ENCODE results near the gene BAAT. TPM values are rescaled to one million over a fixed set of nuclear protein-coding genes. Genes with fewer than 3 reads are reported as not detected.

BAAT gene
- total and polyA plus RNA-seq, 4 experiments from 2014 or later, result 0.08 to 0.15 TPM; not detected in 2

GRCh38 chr9:101387871-101388506, 3.2 kb upstream of the BAAT start:
- Histone ChIP-seq H3K9me3 (ENCODE audit: control insufficient read depth in 1 of 2, low read length in 2 of 2) (no peaks in the 10 kb centered on the region), H3K27ac (ENCODE audit: low read depth, low read length) (no peak overlapping the region), H3K27me3 (ENCODE audit: insufficient read depth, low read length) (no peaks in the 10 kb centered on the region), H3K4me3 (ENCODE audit: low read length in 2 of 2) (no peak overlapping the region), H3K36me3 (ENCODE audit: insufficient read depth, low read length) (peaks cover 7% of the 10 kb centered on the region), H3K4me1 (ENCODE audit: insufficient read depth, low read length) (peaks cover 5% of the 10 kb centered on the region)
- ChIA-PET CTCF (ENCODE audit: partially characterized antibody) (interaction anchor here (0.9 to 2.0 kb wide), 9 partner anchors 10 to 152 kb away, joined by 3 to 8 read pairs (median 4); partner anchors contain the start of genes MRPL50, RNF20 and ZNF189), POLR2A (ENCODE audit: partially characterized antibody) (interaction anchor here (1.3 kb wide), 1 partner anchor 10 kb away, joined by 8 read pairs; the partner anchor contains the start of genes MRPL50 and ZNF189)
- Mint-ChIP-seq H3K9me3 (peaks cover 0 to 18% (median 13%) of the 10 kb centered on the region in 8 donors), H3K4me1 (peaks cover 21 to 32% (median 23%) of the 10 kb centered on the region in 4 donors), H3K27me3 (no peaks in the 10 kb centered on the region), H3K27ac (peak overlapping the region; percentile 43 to 93 (median 83)), H3K4me3 (peak overlapping the region in 1 of 8 donors; percentile 23), H3K36me3 (peaks cover 42 to 50% of the 10 kb centered on the region in 2 donors)
- intact Hi-C loops (cut with micrococcal nuclease), result no loop called here
- peak in 4 of 5 donors; percentile 17 to 28 (median 28) for DNase-seq

- Mint-ChIP-seq H3K27me3 (peaks cover 0 to 1% of the 10 kb centered on the region in 2 donors), H3K4me3 (no peak overlapping the region), H3K27ac (no peak overlapping the region), H3K36me3 (peaks cover 14 to 15% of the 10 kb centered on the region in 2 donors), H3K4me1 (peaks cover 0 to 7% (median 4%) of the 10 kb centered on the region in 4 donors), H3K9me3 (peaks cover 0 to 18% (median 15%) of the 10 kb centered on the region in 8 donors)
- H3K9me3 ChIP-seq (ENCODE audit: control insufficient read depth in 1 of 2, low read length in 2 of 2), result no peaks in the 10 kb centered on the region
- H3K4me3 ChIP-seq (ENCODE audit: low read length in 2 of 2), result no peak overlapping the region
- intact Hi-C loops (cut with micrococcal nuclease), result no loop called here
- POLR2A ChIA-PET (ENCODE audit: partially characterized antibody), result no interaction called here
- H3K27me3 ChIP-seq (ENCODE audit: insufficient read depth, low read length), result no peaks in the 10 kb centered on the region
- DNase-seq, result no peak
- no peak overlapping the region for H3K27ac ChIP-seq (ENCODE audit: low read depth, low read length)
- no peaks in the 10 kb centered on the region for H3K36me3 ChIP-seq (ENCODE audit: insufficient read depth, low read length)
- CTCF ChIA-PET (ENCODE audit: partially characterized antibody), result no interaction called here
- no peaks in the 10 kb centered on the region for H3K4me1 ChIP-seq (ENCODE audit: insufficient read depth, low read length)
Observed at GRCh38 chr9:101383361-101383760, 1.4 kb downstream of the BAAT start.

- no peaks in the 10 kb centered on the region for H3K27me3 ChIP-seq (ENCODE audit: insufficient read depth, low read length)
- H3K9me3 ChIP-seq (ENCODE audit: control insufficient read depth in 1 of 2, low read length in 2 of 2), result no peaks in the 10 kb centered on the region
- Mint-ChIP-seq H3K4me1 (no peaks in the 10 kb centered on the region), H3K9me3 (peaks cover 0 to 28% (median 20%) of the 10 kb centered on the region in 8 donors), H3K27me3 (peaks cover 0 to 4% of the 10 kb centered on the region in 2 donors), H3K4me3 (no peak overlapping the region), H3K27ac (no peak overlapping the region), H3K36me3 (peaks cover 6 to 13% of the 10 kb centered on the region in 2 donors)
- POLR2A ChIA-PET (ENCODE audit: partially characterized antibody), result no interaction called here
- no peaks in the 10 kb centered on the region for H3K4me1 ChIP-seq (ENCODE audit: insufficient read depth, low read length)
- no peaks in the 10 kb centered on the region for H3K36me3 ChIP-seq (ENCODE audit: insufficient read depth, low read length)
- CTCF ChIA-PET (ENCODE audit: partially characterized antibody), result no interaction called here
- intact Hi-C loops (cut with micrococcal nuclease), result no loop called here
- H3K27ac ChIP-seq (ENCODE audit: low read depth, low read length), result no peak overlapping the region
- DNase-seq, result no peak
- H3K4me3 ChIP-seq (ENCODE audit: low read length in 2 of 2), result no peak overlapping the region
Observed at GRCh38 chr9:101381833-101382342, 2.9 kb downstream of the BAAT start.

- intact Hi-C loops (cut with micrococcal nuclease), result no loop called here
- Histone ChIP-seq H3K9me3 (ENCODE audit: control insufficient read depth in 1 of 2, low read length in 2 of 2) (no peaks in the 10 kb centered on the region), H3K27ac (ENCODE audit: low read depth, low read length) (no peak overlapping the region), H3K4me3 (ENCODE audit: low read length in 2 of 2) (no peak overlapping the region), H3K36me3 (ENCODE audit: insufficient read depth, low read length) (no peaks in the 10 kb centered on the region), H3K27me3 (ENCODE audit: insufficient read depth, low read length) (no peaks in the 10 kb centered on the region), H3K4me1 (ENCODE audit: insufficient read depth, low read length) (no peaks in the 10 kb centered on the region)
- Mint-ChIP-seq H3K27ac (no peak overlapping the region), H3K4me1 (no peaks in the 10 kb centered on the region), H3K4me3 (no peak overlapping the region), H3K9me3 (peaks cover 0 to 29% (median 20%) of the 10 kb centered on the region in 8 donors), H3K36me3 (peaks cover 6 to 11% of the 10 kb centered on the region in 2 donors), H3K27me3 (peaks cover 1 to 6% of the 10 kb centered on the region in 2 donors)
- ChIA-PET CTCF (ENCODE audit: partially characterized antibody) (interaction anchor here (1.0 kb wide), 1 partner anchor 11 kb away, joined by 3 read pairs; no protein-coding TSS in a partner anchor), POLR2A (ENCODE audit: partially characterized antibody) (no interaction called here)
- no peak for DNase-seq
Observed at GRCh38 chr9:101381118-101381517, 3.7 kb downstream of the BAAT start.

- Mint-ChIP-seq H3K9me3 (peaks cover 0 to 28% (median 17%) of the 10 kb centered on the region in 8 donors), H3K4me3 (peak overlapping the region in 1 of 8 donors; percentile 41), H3K27ac (no peak overlapping the region), H3K4me1 (no peaks in the 10 kb centered on the region), H3K36me3 (peaks cover 6 to 8% of the 10 kb centered on the region in 2 donors), H3K27me3 (peaks cover 4 to 9% of the 10 kb centered on the region in 2 donors)
- Histone ChIP-seq H3K4me3 (ENCODE audit: low read length in 2 of 2) (no peak overlapping the region), H3K36me3 (ENCODE audit: insufficient read depth, low read length) (no peaks in the 10 kb centered on the region), H3K27me3 (ENCODE audit: insufficient read depth, low read length) (no peaks in the 10 kb centered on the region), H3K27ac (ENCODE audit: low read depth, low read length) (no peak overlapping the region), H3K9me3 (ENCODE audit: control insufficient read depth in 1 of 2, low read length in 2 of 2) (no peaks in the 10 kb centered on the region), H3K4me1 (ENCODE audit: insufficient read depth, low read length) (no peaks in the 10 kb centered on the region)
- intact Hi-C loops (cut with micrococcal nuclease), result no loop called here
- DNase-seq, result no peak
- POLR2A ChIA-PET (ENCODE audit: partially characterized antibody), result no interaction called here
- CTCF ChIA-PET (ENCODE audit: partially characterized antibody), result interaction anchor here (1.0 kb wide), 1 partner anchor 10 kb away, joined by 3 read pairs; no protein-coding TSS in a partner anchor
Observed at GRCh38 chr9:101380295-101380694, 4.5 kb downstream of the BAAT start.

DNA sequence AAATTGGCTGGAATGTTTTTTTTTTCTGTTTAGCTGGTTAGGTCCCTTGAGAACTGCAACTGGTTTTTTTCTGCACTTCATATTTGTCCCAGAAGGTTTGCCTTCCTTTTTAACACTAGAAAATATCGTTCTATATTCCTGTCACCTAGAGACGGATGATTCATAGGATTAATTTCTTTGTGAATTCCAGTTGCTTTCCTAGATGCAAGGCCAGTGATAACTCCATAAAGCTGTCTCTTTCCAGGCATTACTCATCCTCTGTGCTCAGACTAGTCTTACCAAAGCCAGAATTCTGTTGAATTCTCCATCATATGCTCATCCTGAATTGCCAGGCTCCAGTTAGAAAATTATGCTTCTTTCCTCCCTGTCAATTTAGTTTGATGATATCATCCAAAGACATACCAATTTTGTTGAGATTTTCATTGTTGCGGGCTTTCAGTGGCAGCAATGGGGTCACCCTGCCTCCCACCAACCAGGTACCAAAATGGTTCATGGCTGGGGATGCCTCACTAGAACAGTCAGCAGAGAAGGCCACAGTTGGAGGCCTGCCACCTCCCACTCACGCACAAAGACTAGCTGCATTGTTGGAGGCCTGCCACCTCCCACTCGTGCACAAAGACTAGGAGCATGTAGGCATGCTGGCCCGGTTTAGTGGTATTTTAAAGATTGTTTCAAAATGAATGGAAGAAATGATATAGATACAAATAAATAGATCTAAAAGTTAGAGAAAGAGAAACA, 8.5 kb downstream of the BAAT start:
- Histone ChIP-seq H3K4me1 (ENCODE audit: insufficient read depth, low read length) (no peaks in the 10 kb centered on the region), H3K27me3 (ENCODE audit: insufficient read depth, low read length) (no peaks in the 10 kb centered on the region), H3K9me3 (ENCODE audit: control insufficient read depth in 1 of 2, low read length in 2 of 2) (no peaks in the 10 kb centered on the region), H3K4me3 (ENCODE audit: low read length in 2 of 2) (no peak overlapping the region), H3K27ac (ENCODE audit: low read depth, low read length) (no peak overlapping the region), H3K36me3 (ENCODE audit: insufficient read depth, low read length) (no peaks in the 10 kb centered on the region)
- H3K4me3 Mint-ChIP-seq, result no peak overlapping the region
- H3K4me1 Mint-ChIP-seq, result no peaks in the 10 kb centered on the region
- H3K27me3 Mint-ChIP-seq, result peaks cover 9 to 13% of the 10 kb centered on the region in 2 donors
- peak in 1 of 5 donors; percentile 28 for DNase-seq
- no peak overlapping the region for H3K27ac Mint-ChIP-seq
- H3K36me3 Mint-ChIP-seq, result peaks cover 0 to 2% of the 10 kb centered on the region in 2 donors
- intact Hi-C loops (cut with micrococcal nuclease), result no loop called here
- H3K9me3 Mint-ChIP-seq, result peaks cover 0 to 17% (median 9%) of the 10 kb centered on the region in 8 donors
- ChIA-PET CTCF (ENCODE audit: partially characterized antibody) (no interaction called here), POLR2A (ENCODE audit: partially characterized antibody) (no interaction called here)

DNA sequence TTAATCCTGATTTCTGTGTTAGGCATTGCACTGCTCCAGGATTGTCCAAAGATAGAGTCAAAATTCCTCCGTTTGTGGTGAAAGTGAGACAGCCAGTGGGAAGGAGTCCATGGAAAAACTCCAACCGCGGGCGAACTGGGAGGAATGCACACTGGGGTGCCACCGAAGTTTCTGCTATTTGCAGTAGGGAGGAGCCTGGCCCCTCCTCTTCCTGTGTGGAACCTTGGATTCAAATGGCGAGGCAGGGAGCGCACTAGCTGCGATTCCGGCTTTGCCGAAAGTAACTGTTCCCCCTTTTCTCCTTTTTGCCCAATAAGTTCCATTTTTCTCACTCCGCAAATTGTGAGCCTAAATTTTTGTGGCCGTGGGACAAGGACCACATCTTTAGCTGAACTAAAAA, 9.3 kb downstream of the BAAT start:
- Histone ChIP-seq H3K9me3 (ENCODE audit: control insufficient read depth in 1 of 2, low read length in 2 of 2) (no peaks in the 10 kb centered on the region), H3K27ac (ENCODE audit: low read depth, low read length) (no peak overlapping the region), H3K4me1 (ENCODE audit: insufficient read depth, low read length) (no peaks in the 10 kb centered on the region), H3K4me3 (ENCODE audit: low read length in 2 of 2) (no peak overlapping the region), H3K27me3 (ENCODE audit: insufficient read depth, low read length) (no peaks in the 10 kb centered on the region), H3K36me3 (ENCODE audit: insufficient read depth, low read length) (no peaks in the 10 kb centered on the region)
- no peak for DNase-seq
- H3K4me3 Mint-ChIP-seq, result no peak overlapping the region
- no peaks in the 10 kb centered on the region for H3K4me1 Mint-ChIP-seq
- intact Hi-C loops (cut with micrococcal nuclease), result no loop called here
- H3K27ac Mint-ChIP-seq, result no peak overlapping the region
- H3K9me3 Mint-ChIP-seq, result peaks cover 0 to 17% (median 9%) of the 10 kb centered on the region in 8 donors
- ChIA-PET POLR2A (ENCODE audit: partially characterized antibody) (no interaction called here), CTCF (ENCODE audit: partially characterized antibody) (no interaction called here)
- H3K36me3 Mint-ChIP-seq, result peaks cover 0 to 2% of the 10 kb centered on the region in 2 donors
- H3K27me3 Mint-ChIP-seq, result peaks cover 9 to 13% of the 10 kb centered on the region in 2 donors
